HepG2 (cell line): ENCODE data around the gene FLAD1. TPM values are rescaled to one million over a fixed set of nuclear protein-coding genes. Genes with fewer than 3 reads are reported as not detected.

Experiments
- GATAD1 ChIP-seq: IDR thresholded peaks from 2 replicates; pipeline ENCODE4 v1.6.1; 2016; ENCODE audit warnings: missing genetic modification reagents, missing compliant biosample characterization
- HCFC1 ChIP-seq: fragments of 150-350 bp; IDR thresholded peaks from 2 replicates; pipeline ENCODE4 v1.6.1; 2014; ENCODE audit warnings: low read depth, low read length
- KLF11 ChIP-seq: IDR thresholded peaks from 2 replicates; pipeline ENCODE4 v1.6.1; 2016; ENCODE audit warnings: missing compliant biosample characterization
- NR1H2 ChIP-seq: sonication (generic); formaldehyde crosslinking; IDR thresholded peaks from 2 replicates; pipeline ENCODE4 v1.8.1; 2022; ENCODE audit warnings: low read depth, missing genetic modification reagents, borderline replicate concordance
- PAXIP1 ChIP-seq: sonication (generic); formaldehyde crosslinking; conservative IDR thresholded peaks from 2 replicates; pipeline ENCODE4 v1.4.0; 2020; ENCODE audit warnings: mild to moderate bottlenecking, missing genetic modification reagents, moderate library complexity
- RNF2 ChIP-seq: fragments of 450-650 bp; conservative IDR thresholded peaks from 2 replicates; pipeline ENCODE4 v1.6.1; 2016; ENCODE audit warnings: low read depth
- SNAPC4 ChIP-seq: sonication (generic); formaldehyde crosslinking; IDR thresholded peaks from 2 replicates; pipeline ENCODE4 v1.4.0; 2020; ENCODE audit warnings: mild to moderate bottlenecking, missing genetic modification reagents
- SP5 ChIP-seq: IDR thresholded peaks from 2 replicates; pipeline ENCODE4 v1.6.1; 2016; ENCODE audit warnings: low read depth, borderline replicate concordance
- ZNF224 ChIP-seq: sonication (generic); formaldehyde crosslinking; IDR thresholded peaks from 2 replicates; pipeline ENCODE4 v1.5.0; 2020; ENCODE audit warnings: mild to moderate bottlenecking, missing genetic modification reagents
- ZNF275 ChIP-seq: sonication (generic); formaldehyde crosslinking; IDR thresholded peaks from 2 replicates; pipeline ENCODE4 v1.8.0; 2022; ENCODE audit warnings: missing genetic modification reagents, mild to moderate bottlenecking, inconsistent platforms, borderline replicate concordance
- ZNF335 ChIP-seq: sonication (generic); formaldehyde crosslinking; IDR thresholded peaks from 2 replicates; pipeline ENCODE4 v1.4.0; 2020; ENCODE audit warnings: missing genetic modification reagents
- polyA plus RNA-seq, 8 experiments: library from polyadenylated mRNA; depleted of rRNA in 3 of 8; stranded (reverse) in 7 of 8; unstranded in 1 of 8; fragments of >200 nt; fragmentation: Illumina TruSeq in 4 of 8; extraction: Trizol in 4 of 8; gene quantifications; 2 replicates each; pipeline versions ENCODE4 v1.2.1 to v1.2.3, GENCODE V29; 2011 to 2016; ENCODE audit warnings: low read depth in 4 of 8, missing spikeins in 1 of 8, mixed read lengths in 1 of 8; ENCODE audit not compliant: insufficient read depth in 1 of 8
- total RNA-seq, 5 experiments: library from RNA; depleted of rRNA; stranded (reverse); fragments of >200 nt; fragmentation: Illumina TruSeq; extraction: Trizol; gene quantifications; 2 replicates each; pipeline ENCODE4 v1.2.3, GENCODE V29; 2016; ENCODE audit warnings: low read depth in 1 of 5

Gene FLAD1
- total and polyA plus RNA-seq, 2 of the 13 experiments (the other 11 are each of a cell fraction or from before 2014, with no cell fraction given) = 25.9 to 32.8 TPM

- TF ChIP-seq SNAPC4 (CRISPR knock-in tag) = no peak
- no peak for TF ChIP-seq ZNF275
- no peak for TF ChIP-seq RNF2
- no peak for TF ChIP-seq PAXIP1
- no peak for TF ChIP-seq HCFC1
- TF ChIP-seq GATAD1 = no peak
- no peak for TF ChIP-seq SP5 (CRISPR knock-in tag)
- no peak for TF ChIP-seq KLF11 (CRISPR knock-in tag)
- no peak for TF ChIP-seq NR1H2 (CRISPR knock-in tag)
- TF ChIP-seq ZNF224 = no peak
- no peak for TF ChIP-seq ZNF335
These were observed 54.8 kb downstream of the FLAD1 start (continued) for GRCh38 chr1:155037851-155038441.
